ENCODE measurements around the gene CCK.
"Not testable (repeated sequence)": the region's sequence is repeated elsewhere in the genome, so short reads cannot be mapped to it uniquely, and the experiment has no call there.

The CCK gene, protein sequence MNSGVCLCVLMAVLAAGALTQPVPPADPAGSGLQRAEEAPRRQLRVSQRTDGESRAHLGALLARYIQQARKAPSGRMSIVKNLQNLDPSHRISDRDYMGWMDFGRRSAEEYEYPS

DNA sequence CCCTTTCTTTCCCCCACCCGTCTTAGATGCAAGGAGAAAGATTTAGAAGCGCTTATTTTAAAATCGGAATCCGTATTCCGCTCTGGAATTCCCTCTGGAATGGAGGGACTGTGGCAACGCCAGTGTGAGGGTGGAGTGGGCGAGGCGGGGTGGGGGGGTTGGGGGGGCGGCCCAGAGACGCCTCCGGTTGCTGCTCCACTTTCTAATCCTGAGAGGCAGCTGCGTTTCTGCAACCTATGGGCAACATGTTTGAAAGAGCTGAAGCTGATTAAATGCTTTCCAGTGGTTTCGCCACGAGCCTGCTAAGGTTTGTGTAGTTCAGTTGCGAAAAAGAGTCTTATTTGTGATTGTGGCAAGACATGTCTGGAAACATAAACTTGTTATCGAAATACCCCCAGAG, at the start of gene CCK:
Gene CCK, minus strand, starts transcription at position 101 of the 400 bp plus-strand sequence. CDS start 2,555 bp downstream, outside the sequence.
- no peak for DNase-seq (ENCODE audit: low read depth, low spot score)

DNA sequence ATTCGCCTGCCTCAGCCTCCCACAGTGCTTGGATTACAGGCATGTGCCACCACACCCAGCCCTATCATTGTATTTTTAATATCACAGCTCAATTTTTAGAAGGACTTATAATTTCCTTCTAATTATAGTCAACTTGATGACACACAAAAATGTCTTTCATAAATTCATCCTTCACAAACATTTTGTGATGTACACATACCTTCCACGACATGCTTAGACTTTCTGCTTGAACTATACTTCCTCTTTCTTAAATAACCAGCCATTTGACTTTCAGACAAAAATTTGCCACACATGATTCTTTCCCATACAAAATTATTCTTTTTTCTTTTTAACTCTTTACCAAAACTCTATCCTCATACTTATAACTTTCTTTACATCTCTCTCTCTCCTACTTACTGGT, 48.4 kb upstream of the CCK start:
- no peak for DNase-seq (ENCODE audit: low read depth, low spot score)

DNA sequence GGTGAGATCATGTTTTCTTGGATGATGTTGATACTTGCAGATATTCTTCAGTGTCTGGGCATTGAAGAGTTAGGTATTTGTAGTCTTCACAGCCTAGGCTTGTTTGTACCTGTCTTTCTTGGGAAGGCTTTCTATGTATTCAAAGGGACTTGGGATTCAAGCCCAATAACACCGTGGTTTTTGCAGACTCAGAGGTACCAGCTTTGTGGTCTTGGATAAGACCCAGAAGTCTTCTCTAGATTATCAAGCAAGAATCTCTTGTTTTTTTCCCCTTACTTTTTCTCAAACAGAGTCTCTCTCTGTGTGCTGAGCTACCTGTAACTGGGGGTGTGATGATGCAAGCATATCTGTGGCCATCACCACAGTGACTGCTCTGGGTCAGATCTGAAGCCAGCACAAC, 42.7 kb upstream of the CCK start:
- no peak for DNase-seq (ENCODE audit: low read depth, low spot score)

DNA sequence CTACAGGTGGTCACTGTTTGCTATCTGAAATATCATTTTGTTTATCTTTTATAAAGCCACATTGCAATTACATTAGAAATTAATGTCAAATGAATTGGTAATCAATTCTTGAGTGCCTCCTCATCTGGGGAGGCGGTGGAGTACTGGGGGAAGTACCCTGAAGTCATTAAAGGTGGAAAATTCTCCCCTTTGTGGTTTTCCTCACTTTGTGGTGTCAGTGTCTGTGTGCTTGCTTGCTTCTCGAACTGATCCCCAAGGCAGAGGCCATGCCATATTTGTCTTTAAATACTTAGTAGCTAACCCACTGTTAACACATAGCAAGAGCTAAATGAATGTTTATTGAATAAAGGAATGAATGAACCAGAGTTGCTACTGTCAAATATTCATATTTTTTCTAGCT, 40.5 kb upstream of the CCK start:
- DNase-seq (ENCODE audit: low read depth, low spot score), result no peak

DNA sequence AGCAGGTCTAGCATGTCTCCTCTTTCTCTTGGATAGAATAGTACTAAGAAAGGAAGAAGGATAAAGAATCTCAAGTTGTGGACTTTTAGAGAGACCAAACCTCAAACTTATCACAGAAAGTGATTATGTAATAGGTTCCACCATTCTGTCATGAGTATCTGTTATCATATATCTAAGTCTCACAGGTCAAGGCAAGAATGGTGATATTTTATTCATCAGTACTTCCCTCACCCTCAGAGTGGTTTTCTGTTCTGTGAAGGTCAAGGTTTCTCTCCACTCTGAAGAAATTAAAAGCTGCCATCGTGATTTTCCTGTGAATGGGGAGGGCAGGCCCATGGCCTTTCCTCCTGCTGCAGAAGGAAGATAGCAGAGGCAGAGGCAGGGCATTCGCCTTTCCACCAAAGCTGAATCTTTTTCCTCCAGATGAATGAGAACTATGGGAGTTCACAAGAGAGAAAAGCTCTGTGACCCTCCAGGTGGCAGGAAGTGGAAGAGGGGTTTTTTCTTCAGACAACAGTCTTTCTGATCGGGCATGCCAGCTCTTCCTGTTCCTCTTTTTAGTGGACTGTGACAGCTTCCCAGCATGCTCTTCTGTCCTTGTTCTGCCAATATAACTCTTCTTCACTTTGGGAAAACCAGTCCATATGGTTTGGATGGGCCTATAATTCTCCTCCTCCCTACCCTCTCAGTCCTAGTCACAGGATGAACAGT, 37.1 kb upstream of the CCK start:
- no peak for DNase-seq (ENCODE audit: low read depth, low spot score)

DNA sequence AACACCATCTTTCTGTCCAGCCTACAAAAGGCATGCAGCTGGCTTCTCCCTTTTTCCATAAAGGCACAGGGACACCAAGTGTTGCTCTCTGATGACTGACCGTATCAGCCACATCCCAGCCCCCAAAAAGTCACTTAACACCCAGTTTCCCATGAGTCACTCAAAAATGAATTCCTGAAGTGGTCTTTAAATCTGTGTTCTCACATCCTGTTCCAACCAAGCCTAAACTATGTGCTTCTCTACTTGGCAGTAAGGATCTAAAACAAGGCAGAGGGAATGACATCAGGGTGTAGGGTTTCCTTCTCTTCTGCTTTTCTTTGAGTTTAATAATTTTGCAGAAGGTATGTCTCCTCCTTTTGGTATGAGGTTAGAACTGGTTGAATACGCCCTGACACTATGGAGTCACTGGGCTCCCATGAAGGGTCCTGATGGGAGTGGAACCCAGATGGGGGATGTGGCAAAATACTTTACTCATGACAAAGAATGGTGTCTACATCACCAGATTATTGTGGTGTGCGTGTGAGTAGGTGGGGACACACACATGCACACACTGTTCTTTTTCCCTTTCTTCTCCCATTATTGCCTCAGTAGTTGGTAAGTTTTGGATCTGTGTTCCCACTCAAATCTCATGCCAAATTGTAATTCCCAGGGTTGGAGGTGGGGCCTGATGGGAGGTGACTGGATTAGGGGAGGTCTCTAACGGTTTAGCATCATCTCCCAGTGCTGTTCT, 35.6 kb upstream of the CCK start:
- DNase-seq (ENCODE audit: low read depth, low spot score), result no peak

DNA sequence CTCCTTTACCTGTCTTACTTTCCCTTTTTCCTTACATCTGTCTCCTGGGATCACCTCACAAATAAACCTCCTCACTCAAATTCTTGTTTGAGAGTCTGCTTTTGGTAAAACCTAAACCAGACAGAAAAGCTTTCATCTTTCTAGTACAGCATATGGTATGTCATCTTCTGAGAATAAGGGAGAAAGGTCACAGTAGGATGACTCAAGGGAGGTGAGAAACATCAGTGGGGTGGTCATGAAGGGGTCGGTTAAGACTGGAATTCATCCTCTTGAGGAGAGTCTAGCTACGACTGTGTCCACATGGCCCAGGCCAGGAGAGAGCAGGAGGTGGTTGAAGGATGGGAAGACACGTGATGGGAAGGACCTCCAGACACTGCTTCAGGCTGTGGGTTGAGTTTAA, 34.8 kb upstream of the CCK start:
- no peak for DNase-seq (ENCODE audit: low read depth, low spot score)

DNA sequence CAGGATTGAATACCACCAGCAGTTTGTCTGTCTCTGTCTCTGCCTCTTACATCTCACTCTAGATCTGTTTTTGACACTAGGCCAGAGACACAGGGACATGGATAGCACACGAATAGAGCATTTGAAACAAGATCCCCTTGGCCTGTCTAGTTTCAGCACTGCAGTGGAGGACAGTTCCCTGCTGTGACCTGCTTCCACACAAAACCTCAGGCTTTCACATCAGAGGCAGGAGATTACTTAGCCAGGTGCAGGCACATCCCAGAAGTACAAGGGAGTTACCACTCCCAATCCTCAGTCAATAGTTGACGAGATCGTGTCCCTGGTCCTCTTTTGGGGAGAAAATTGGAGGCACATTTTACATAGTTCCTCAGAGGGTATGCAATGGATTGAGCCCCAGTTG, 34.0 kb upstream of the CCK start:
- DNase-seq (ENCODE audit: low read depth, low spot score), result peak; percentile 47

DNA sequence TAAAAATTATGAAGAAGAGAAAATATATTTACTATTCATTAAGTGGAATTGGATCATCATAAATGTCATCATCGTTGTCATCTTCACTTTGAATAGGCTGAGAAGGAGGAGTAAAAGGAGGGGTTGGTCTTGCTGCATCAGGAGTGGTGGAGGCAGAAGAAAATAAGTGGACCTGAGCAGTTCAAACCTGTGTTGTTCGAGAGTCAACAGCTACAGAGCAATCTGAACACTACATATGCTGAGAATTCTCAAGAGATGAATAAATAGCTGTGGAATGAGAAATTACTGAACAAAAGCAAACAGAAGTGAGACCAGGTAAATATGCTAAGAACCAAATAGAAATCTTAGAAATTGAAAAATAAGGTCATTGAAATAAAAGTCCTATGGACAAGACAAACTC, 32.3 kb upstream of the CCK start:
- no peak for DNase-seq (ENCODE audit: low read depth, low spot score)

DNA sequence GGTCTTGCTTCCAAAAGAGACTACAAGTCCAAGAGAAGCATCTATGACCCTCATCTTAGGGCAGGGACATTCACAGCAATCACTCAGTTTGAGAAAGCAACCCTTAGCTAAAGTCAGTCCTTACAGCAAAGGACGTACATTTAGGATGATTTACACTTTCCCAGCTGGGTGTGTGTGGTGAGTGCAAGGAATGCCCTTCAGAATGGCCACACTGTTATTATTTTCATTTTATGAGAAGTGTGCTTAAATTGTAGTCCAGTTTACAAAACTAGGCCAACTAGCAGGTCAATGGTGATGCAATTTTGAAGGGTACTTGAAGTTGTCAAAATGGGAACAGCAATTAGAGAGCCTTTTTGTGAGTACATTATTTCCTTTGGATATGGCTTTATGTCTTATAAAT, 26.0 kb upstream of the CCK start:
- no peak for DNase-seq (ENCODE audit: low read depth, low spot score)

DNA sequence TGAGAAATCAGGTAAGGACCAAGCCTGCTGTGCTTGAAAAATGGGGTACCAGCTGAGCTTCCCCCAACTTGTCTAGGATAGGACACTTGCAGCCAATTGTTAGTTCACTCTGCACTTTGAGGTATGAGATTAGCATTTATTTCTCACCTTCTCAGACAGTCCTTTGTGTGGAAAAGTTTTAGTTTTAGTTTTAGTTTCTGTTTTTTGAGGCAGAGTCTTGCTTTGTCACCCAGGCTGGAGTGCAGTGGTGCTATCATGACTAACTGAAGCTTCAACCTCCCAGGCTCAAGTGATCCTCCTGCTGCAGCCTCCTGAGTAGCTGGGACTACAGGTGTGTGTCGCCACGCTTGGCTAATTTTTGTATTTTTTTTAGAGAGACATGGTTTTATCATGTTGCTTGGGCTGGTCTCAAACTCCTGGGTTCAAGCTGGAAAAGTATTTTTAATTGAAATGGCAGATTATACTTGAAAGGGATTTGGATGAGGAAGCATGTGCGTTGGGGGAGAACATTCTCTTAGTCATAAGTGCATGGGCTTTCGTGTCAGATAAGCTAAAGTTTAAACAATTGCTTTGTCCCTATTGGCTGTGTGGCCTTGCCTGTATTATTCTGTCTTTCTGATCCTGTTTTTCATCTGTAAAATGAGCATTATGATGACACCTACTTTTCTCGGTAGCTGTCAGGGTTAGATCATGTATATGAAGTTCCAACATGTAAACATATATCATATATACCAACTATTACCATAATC, 25.2 kb upstream of the CCK start:
- DNase-seq (ENCODE audit: low read depth, low spot score), result no peak

DNA sequence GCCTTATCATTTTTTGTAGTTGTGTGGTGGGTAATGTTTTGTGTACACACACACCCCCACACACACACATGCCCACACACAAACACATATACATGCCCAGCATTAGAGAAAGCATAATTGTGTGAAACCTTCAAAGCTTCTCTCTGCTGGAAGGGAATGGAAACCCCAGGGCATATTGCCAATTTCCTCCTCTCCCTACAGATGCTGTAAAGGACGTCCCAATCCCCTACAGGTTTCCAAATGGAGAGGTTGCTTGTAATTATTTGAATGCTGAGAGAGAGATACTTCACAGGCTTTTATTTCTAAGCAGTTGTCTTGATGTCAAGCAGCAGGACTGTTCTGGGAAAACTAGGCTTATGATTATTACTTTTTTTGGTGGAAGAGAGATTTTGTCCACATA, 23.0 kb upstream of the CCK start:
- no peak for DNase-seq (ENCODE audit: low read depth, low spot score)

DNA sequence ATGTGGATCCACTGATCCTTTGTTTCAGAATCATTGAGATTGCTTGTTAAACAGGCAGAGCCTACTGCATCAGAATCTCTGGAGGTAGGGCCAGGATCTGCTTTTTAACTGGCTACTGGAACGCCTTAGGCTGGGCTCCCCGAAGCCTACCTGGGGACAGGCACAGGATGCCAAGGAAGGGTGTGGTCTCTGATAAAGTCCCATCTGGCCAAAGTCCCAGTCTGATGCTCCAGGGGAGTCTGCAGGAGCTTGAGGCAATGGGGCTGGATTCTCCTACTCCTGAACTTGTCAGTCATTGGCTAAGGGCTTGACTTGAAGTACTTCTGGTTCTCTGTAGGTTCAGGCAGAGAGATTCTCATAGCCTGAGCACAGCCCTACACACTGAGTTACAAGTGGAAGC, 22.4 kb upstream of the CCK start:
- DNase-seq (ENCODE audit: low read depth, low spot score), result no peak

DNA sequence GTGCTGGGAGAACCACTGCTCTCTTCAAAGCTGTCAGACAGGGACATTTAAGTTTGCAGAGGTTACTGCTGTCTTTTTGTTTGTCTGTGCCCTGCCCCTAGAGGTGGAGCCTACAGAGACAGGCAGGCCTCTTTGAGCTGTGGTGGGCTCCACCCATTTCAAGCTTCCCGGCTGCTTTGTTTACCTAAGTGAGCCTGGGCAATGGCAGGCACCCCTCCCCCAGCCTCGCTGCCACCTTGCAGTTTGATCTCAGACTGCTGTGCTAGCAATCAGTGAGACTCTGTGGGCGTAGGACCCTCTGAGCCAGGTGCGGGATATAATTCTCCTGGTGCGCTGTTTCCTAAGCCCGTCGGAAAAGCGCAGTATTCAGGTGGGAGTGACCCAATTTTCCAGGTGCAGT, 21.4 kb upstream of the CCK start:
- not testable (repeated sequence) for DNase-seq (ENCODE audit: low read depth, low spot score)

DNA sequence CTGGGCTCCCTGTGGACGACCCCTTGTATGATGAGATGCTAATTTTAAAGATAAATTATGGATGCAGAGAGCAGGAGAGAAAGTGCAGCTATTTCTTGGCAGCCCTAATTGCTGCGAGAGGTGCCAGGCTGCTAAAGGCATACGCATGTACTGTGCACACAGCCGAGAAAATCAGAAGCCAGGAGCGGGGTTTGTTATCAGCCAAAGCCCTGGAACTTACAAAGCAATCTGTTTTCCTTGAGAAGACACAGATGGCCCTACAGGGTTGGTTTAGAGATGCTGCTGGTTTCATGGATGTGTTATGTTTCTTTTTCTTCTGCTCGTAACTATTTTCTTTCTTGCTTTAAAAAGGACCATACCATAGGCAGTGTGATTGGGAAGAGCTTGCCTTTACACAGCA, 11.7 kb upstream of the CCK start:
- no peak for DNase-seq (ENCODE audit: low read depth, low spot score)

DNA sequence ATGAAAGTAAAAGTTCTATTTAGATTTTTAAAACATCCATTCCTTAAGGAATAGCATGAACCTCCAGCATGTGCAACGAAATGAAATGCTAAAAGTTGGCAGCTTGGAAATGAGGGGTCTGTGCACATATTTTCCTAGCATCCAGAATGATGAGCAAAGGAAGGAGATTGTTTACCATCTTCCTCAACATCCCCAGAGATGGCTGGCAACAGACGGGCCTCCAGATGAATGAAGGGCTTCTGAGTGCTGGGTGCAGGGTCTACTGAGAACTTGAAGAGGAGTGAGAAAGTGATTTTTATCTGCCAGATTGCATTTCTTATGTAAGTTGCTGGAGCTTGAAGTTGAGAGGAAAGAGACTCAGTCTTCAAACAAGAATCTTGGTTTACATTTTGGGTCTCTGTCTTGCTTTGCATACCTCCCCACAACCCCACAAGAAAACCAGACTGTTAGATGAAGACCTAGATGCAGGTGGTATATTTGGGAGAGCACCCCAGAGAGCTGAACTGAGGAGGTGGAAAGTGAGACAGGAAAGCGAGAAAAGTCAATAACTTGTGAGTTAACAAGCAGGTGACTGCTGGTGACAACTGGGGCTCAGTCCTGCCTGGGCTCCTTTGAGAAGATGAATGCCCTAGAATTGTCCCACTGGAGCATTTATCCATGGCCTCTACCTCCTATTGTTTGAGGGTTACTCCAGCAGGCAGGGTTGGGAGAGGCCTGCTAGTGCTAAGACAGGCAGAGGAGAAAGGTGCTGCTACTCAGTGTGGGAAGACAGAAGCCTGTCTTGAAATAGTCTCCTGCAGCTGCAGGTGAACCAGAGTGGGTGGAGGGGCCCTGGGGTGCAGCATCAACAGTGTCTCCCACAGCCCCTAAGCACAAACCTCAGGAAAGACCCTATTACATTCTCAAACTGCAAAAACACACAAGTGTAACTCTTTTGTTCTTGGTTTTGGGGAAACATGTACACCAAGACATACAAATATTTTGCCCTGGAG, 10.5 kb upstream of the CCK start:
- DNase-seq (ENCODE audit: low read depth, low spot score), result no peak

DNA sequence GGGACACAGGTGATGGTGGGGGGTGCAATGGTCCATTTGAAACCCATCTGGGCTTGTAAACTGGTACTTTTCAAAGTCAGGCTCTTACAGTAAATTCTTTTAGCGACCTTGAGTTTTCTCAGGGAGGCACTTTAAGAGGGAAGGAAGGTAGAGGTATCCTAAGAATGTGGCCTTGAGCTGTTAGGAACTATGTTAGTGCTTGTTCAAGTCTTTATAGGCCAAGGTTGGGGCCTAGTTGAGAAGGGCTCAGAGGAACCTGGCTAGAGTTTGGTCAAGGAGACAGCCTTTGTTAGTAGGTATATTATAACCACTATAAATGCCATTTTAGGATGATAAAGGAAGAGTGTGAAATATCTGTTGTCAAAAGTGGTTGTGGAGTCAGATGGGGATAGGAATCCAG, 9.2 kb upstream of the CCK start:
- no peak for DNase-seq (ENCODE audit: low read depth, low spot score)

DNA sequence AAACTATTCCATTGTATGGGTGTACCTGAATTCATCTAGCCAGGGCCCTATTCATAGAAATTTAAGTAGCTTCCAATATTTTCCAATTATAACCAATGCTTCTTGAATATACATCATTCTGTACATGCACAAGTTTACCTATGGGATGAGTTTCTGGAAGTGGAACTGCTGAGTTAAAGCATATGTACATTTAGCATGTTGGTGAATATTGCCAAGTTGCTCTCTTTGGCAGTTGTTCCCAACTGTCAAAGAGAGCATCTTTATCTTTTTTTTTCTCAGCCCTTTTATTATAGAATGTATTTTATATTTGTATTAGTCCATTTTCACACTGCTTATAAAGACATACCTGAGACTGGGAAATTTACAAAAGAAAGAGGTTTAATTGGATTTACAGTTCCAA, 8.3 kb upstream of the CCK start:
- no peak for DNase-seq (ENCODE audit: low read depth, low spot score)

DNA sequence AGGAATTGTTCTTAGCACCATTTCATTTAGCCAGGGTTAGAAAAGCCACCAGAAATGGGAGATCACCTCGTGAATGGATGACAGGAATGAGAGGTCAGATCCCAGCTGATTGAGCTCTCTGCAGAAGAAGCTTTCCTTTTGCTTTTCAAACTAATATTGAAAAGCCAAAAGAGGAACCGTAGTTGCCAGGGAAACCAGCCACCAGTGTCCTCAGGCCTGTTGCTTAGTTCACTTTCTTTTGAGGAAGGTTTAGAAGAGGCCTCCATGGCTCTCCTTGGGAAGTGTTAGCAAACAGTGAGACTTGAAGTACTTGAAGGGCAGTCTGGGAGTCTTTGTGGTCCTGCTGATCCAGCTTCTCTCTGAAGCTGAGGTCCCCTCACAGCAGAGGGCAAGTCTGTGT, 7.4 kb upstream of the CCK start:
- no peak for DNase-seq (ENCODE audit: low read depth, low spot score)

DNA sequence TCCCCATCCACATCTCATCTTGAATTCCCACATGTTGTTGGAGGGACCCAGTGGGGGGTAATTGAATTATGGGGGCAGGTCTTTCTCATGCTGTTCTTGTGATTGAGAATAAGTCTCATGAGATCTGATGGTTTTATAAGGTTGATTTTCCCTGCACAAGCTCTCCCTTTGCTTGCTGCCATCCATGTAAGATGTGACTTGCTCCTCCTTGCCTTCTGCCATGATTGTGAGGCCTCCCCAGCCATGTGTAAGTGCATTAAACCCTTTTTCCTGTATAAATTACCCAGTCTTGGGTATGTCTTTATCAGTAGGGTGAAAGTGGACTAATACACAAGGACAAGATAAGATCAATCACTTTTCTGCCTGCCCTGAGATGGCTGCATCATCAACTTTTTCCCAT, 5.8 kb upstream of the CCK start:
- DNase-seq (ENCODE audit: low read depth, low spot score), result no peak

DNA sequence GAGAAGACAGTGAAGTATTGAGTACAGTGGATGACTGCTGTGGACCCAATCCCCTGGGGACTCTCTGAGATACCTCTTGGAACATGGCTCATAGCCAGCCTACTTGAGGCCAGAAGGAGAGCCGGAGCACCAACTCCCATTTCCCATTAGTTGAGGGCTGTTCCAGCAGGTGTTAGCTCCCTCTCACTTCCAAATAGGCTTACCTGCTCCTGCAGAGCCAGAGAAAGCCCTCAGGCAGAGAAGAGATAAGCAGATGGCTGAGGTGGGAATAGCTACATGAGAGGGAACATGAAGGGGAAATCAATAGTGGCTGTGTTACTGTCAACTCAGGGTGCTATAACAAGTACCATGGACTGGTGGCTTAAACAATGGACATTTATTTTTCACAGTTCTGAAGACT, 4.6 kb upstream of the CCK start:
- no peak for DNase-seq (ENCODE audit: low read depth, low spot score)
